GM19099 (cell line): Measurements from ENCODE around the gene DHRSX.
A peak's percentile ranks its signal among the peaks of the same experiment; 100 is the strongest.

Source experiments
- POLR2A ChIP-seq: IDR thresholded peaks from 3 replicates; pipeline ENCODE4 v1.6.1; 2011; ENCODE audit warnings: low read depth; ENCODE audit not compliant: insufficient read length; ENCODE audit errors: extremely low read depth

Gene DHRSX

GRCh38 chrX:2500803-2501558, at the start of gene DHRSX, which contains the start of gene ZBED1:
Gene DHRSX (minus strand): TSS chrX:2500976. CDS start chrX:2500925, 51 bp downstream.
Gene ZBED1 (minus strand): TSS chrX:2500976. CDS start chrX:2490719, 10,257 bp downstream.
- peak; percentile 78 for TF ChIP-seq POLR2A

- no peak for TF ChIP-seq POLR2A
Observed at GRCh38 chrX:2549876-2550275, 49.1 kb upstream of the DHRSX start.

- TF ChIP-seq POLR2A: no peak
Observed at GRCh38 chrX:2548711-2549423, 48.1 kb upstream of the DHRSX start.

- no peak for TF ChIP-seq POLR2A
Observed at GRCh38 chrX:2547736-2548135, 47.0 kb upstream of the DHRSX start.

GRCh38 chrX:2546496-2546895, 45.7 kb upstream of the DHRSX start:
- TF ChIP-seq POLR2A: no peak

GRCh38 chrX:2545144-2545543, 44.4 kb upstream of the DHRSX start:
- no peak for TF ChIP-seq POLR2A

- TF ChIP-seq POLR2A: no peak
Observed at GRCh38 chrX:2542826-2543521, 42.2 kb upstream of the DHRSX start.

- no peak for TF ChIP-seq POLR2A
Observed at GRCh38 chrX:2541603-2542002, 40.8 kb upstream of the DHRSX start.

GRCh38 chrX:2540426-2540947, 39.7 kb upstream of the DHRSX start:
- no peak for TF ChIP-seq POLR2A

- TF ChIP-seq POLR2A: no peak
Observed at GRCh38 chrX:2539586-2539985, 38.8 kb upstream of the DHRSX start.

- no peak for TF ChIP-seq POLR2A
Observed at GRCh38 chrX:2538031-2538757, 37.4 kb upstream of the DHRSX start.

- TF ChIP-seq POLR2A: no peak
Observed at GRCh38 chrX:2536974-2537373, 36.2 kb upstream of the DHRSX start.

- no peak for TF ChIP-seq POLR2A
Observed at GRCh38 chrX:2536141-2536540, 35.4 kb upstream of the DHRSX start.

- no peak for TF ChIP-seq POLR2A
Observed at GRCh38 chrX:2533424-2533823, 32.6 kb upstream of the DHRSX start.

- TF ChIP-seq POLR2A: no peak
Observed at GRCh38 chrX:2526390-2526789, 25.6 kb upstream of the DHRSX start.

GRCh38 chrX:2523911-2524310, 23.1 kb upstream of the DHRSX start:
- TF ChIP-seq POLR2A: no peak
